Fibroblast of skin of scalp (primary cell): ENCODE results near the gene CPSF7.

ENCODE experiments used
- DNase-seq: peaks from one replicate; pipeline ENCODE4 v3.0.0-alpha.2; 2013

Gene CPSF7

DNA sequence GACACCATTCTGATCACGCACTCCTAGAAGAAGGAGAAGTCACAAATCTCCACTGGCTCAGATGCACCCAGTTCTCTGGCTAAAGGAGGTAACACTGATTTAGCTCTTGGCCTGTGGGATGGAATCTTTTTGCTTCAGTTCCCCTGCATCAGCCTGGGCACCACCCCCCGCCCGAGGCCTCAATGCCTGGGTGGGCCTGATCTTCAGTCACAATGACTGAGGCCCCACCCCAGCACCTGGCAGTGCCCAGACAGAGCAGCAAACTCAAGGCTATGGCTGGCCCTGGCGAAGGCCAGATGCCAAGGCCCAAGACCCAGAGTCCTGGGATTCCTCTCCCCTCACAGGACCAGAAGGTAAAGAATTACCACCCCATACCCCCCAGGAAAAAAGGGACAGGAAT lies 73.1 kb downstream of the CPSF7 start:
- DNase-seq: no peak

DNA sequence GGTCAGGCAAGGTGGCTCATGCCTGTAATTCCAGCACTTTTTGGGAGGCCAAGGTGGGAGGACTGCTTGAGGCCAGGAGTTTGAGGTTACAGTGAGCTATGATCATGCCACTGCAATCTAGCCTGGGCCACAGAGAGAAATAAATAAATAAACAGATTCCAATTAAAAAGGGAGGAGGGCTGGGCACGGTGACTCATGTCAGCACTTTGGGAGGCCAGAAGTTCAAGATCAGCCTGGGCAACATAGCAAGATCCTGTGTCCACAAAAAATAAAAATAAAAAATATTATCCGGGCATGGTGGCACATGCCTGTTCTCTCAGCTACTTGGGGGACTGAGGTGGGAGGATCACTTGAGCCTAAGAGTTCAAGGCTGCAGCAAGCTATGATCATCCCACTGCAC lies 75.6 kb downstream of the CPSF7 start:
- DNase-seq: no peak

DNA sequence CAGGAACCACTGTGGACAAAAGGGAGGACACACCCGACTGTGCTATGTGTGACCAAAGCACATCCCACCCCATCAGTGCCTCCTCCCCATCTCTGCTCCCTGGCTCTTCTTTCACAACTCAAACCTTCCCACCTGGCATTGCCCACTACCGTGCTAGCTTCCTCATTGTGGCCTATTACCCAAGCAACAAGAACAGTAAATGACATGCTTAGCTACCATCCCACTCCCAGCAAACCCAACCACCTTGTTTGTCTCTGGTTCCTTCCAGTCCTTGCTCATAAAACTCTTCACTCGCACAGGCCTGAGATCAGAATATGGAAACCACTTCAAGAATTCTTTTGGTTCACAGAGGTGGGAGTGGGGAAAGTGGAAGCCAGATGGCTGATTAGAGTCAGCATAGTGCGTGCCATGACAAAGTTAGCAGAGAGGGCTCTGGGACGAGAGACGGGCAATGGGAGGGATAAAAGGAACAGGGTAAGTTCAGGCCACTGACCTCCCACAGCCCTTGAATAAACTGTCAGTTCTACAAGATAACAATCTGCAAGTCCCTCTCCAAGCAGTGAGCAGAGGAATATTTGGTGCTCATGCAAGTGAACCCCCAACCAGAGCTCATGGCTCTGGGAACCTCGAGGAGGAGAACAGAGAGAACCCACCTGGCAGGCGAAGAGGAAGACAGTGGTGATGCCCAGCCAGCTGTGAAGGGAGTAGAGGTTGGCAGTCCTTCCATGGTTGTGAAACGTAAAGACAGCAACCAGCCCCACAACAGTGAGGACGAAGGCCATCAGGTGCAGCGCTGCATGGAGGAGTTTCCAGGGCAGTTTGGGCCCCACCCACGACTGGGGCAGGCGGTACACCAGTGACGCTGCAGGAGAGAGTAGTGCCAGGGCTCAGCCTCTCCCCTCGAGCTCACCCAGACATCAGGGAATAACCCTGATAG lies 76.4 kb downstream of the CPSF7 start:
- no peak for DNase-seq
